GM20431 (cell line): ENCODE results near the gene CXorf38.

Source experiments
- in situ Hi-C: fragments of 300-500 bp; cut with MseI, MboI; formaldehyde crosslinking; loops from one replicate; pipeline ENCODE4 v1.15.0; 2020; ENCODE audit warnings: low sequenced_read_pairs; ENCODE audit not compliant: unreplicated experiment

The CXorf38 gene

DNA sequence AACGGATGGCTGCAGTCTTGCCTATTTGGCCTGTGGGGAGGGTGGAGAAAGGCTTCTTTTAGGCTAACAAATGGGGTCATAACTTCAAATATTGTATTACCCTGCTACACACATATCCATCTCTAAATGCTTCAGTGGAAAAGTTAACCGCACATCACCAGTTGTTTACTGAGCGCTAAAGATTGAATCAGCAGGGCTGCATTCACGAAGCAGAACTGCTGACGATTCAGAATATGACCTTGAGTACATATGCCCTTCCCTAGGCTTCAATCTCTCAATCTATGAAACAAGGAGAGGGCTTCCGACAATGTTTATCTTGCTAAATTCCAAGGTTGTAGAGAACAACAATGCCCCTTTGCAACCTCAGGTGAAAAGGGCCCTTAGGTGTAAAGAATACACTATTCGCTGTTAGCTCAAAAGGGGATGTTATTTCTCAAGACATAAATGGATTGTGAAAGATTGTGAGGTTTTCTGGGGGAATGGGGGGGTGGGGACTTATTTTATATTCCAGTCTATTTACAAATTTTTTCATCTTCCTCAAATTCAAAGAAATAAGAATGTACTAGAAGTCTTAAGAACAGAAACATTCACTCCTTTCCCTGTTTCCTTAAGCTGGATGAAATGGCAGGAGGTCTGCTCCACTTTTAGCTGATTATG lies 69.2 kb downstream of the CXorf38 start:
- in situ Hi-C loops: no loop called here
